Inflammatory macrophage treated with lipopolysaccharide for 4 hours (primary cell): ENCODE measurements around the gene GADD45B.

Experiments used
- DNase-seq: peaks from one replicate; pipeline ENCODE4 v3.0.0-alpha.2; 2020

Gene GADD45B

DNA sequence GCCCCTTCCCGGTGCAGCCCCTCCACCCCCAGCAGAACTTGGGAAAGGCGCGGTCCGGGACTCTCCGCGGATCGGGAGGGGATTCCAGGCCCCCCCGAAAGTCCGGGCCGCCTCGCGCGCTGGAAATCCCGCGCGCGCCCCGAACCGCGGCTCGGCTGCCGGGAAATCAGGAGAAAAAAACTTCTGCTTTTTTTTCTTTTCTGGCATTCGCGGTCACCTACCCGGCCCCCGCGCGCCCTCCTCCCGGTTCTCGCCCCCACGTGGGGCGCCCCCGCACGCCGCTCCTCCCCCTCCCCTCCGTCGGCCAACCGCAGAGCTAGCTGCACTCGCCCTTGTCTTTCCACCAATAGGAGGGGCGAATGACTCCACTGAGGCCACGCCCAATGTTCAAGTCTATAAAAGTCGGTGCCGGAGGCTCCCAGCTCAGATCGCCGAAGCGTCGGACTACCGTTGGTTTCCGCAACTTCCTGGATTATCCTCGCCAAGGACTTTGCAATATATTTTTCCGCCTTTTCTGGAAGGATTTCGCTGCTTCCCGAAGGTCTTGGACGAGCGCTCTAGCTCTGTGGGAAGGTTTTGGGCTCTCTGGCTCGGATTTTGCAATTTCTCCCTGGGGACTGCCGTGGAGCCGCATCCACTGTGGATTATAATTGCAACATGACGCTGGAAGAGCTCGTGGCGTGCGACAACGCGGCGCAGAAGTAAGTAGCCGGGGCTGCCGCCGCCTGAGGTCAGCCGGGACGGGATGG is at the start of gene GADD45B:
GADD45B (plus strand) TSS at position 426 of the 749 bp plus-strand sequence; CDS start at position 658, 232 bp downstream.
- peak; percentile 98 for DNase-seq

GRCh38 chr19:2426611-2427428 is 49.1 kb upstream of the GADD45B start:
- DNase-seq = peak; percentile 21

DNA sequence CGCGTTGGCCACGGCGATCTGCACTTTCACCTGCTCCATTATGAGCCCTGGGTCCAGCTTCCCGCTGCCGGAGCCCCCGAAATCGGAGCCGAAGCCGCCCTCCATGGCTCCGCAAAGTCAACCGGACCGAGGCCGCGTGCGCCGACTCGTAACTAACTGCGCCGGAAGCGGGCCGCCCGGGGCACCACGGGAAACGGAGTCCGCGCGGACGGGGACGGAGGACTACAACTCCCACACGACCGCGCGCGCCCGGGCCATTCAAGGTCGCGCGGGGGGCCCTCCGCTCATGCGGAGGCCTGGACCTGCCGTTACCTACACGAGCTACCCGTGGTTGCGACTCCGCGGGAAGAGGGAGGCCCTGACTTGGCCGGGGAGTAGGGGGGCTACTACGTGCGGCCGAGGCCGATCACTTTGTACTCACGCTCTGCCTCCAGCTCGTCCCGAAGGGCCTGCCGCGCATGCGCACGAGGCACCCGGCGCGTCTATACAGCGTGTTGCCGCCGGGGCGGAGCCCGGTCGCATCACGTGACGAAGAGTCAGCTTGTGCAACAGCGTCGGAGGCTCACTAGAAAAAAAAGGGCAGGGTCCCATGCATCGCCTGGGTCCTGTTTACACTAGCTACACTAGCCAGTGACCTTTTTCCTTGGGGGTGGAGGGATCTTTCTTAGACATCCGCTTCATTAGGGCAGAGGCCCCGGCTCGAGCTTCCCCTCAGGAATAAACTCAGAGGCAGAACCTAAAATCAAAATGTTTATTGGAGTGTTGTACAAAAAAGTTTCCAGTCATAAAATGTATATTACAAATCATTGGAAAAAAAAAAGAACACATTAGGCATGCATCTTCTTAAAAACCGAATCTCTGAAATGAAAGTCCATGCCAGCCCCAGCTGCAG is 48.3 kb upstream of the GADD45B start, which contains the start of gene TIMM13:
TIMM13 (minus strand) TSS at position 158 of the 892 bp plus-strand sequence; CDS start at position 105, 53 bp downstream.
- peak; percentile 96 for DNase-seq

GRCh38 chr19:2428321-2428690 is 47.6 kb upstream of the GADD45B start:
- no peak for DNase-seq

DNA sequence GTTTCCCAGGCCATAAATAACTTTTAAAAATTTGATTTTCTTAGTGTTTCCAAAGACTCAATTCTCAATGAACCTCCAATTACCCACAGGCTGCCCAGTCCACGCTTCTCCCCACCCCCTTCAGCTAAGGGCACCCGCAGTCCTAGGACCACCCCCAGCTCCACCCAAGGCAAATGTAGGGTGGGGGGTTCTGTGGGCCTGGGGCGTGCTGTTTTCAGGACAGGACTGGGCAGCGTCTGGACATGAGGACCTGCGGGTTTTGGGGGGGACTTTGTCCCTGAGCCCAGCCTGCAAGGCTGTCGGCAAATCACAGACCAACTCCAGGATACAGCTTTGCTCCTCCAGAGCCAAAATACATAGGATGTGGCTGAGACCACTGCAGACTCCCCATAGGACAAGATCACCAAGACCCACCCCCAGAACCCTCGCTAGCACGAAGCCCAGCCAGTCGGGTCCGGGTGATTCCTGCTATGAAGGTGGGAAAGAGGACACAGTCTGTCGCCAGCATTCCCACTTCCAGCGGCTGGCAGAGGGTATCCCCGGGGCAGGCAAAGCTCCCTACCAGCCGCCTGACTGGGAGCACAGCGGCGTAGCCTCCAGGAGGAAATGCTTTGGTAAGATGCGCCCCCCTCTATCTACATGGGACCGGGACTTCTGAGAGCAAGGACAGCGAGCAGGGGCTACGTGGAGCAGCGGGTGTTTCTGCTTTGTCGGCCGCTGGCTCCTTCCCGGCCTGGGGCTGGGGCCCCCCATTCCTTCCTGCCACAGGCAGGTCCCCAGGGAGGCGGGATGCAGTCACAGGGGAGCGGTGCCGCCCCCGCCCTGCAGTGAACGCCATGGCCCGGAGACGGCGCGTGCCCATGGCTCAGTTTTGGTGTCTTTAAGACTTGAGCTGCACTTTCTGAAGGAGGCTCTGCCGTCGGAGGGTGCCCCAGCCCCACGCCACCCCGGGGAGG is 46.9 kb upstream of the GADD45B start:
- DNase-seq = no peak

- no peak for DNase-seq
Observed at GRCh38 chr19:2429917-2430535, 45.9 kb upstream of the GADD45B start.

DNA sequence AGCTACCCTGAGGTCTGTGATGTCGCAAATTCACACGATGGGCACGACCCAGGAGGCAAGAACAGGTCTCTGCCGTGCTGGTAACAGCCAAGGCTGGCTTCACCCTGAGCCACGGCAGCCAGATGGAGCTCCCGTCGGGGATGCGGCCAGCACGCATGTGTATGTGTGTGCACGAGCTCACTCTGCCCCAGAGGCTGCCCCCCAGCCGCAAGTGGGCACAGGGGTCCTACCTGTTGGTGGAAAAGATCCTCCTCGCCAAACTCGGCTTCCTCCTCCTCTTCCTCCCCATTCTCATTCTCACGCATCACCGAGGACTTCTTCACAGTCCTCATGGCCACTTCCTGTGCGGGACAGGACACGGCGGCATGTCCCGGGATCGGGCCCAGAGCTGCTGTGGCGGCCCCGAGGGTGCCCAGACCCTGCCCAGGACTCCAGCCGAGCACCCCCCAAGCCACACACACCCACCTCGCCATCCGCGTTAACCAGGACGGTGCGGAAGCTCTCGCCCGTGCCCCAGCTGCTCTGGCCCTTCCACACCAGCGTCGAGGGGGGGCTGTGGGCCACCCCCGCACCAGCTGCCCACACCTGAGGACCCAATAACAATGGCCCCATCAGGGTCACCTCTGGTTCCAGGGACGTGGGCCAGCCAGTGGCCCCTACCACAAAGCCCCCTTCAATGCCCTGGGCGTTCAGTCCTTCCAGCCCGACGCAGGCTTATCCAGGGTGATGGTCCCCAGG is 44.4 kb upstream of the GADD45B start:
- DNase-seq = no peak

- no peak for DNase-seq
Observed at GRCh38 chr19:2432131-2432848, 43.6 kb upstream of the GADD45B start.

DNA sequence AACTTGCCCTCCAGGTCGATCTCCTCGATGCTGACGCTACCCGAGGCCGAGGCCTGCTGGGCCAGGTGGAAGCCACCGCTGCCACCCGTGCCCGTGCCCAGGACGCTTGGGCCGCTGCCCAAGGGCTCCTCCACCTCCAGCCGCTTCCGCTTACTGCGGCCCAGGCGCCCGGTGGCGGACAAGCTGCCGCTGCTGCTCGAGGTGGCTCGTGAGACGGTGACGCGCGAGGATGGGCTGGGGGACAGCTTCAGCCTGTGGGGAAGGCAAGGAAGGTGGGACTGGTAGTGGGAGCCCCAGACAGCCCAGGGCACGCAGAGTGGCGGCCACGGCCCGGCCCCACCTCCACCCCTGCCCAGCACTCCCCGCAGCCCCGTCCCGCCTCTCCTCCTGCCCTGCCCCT is 42.1 kb upstream of the GADD45B start:
- no peak for DNase-seq

- no peak for DNase-seq
Observed at GRCh38 chr19:2434267-2434666, 41.7 kb upstream of the GADD45B start.

GRCh38 chr19:2434721-2435265 is 41.1 kb upstream of the GADD45B start:
- DNase-seq = no peak

DNA sequence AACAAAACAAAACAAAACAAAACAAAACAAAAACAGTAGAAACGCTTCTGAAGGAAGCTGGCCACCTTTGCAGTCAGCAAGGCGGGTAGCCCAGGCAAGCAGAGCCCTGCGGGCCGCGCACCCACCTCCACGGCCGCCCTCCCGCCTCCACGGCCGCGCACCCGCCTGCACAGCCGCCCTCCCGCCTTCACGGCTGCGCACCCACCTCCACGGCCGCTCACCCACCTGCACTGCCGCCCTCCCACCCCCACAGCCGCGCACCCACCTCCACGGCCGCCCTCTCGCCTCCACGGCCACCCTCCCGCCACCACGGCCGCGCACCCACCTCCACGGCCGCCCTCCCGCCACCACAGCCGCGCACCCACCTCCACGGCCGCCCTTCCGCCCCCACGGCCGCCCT is 39.5 kb upstream of the GADD45B start:
- no peak for DNase-seq

- DNase-seq = no peak
Observed at GRCh38 chr19:2436926-2437325, 39.0 kb upstream of the GADD45B start.

DNA sequence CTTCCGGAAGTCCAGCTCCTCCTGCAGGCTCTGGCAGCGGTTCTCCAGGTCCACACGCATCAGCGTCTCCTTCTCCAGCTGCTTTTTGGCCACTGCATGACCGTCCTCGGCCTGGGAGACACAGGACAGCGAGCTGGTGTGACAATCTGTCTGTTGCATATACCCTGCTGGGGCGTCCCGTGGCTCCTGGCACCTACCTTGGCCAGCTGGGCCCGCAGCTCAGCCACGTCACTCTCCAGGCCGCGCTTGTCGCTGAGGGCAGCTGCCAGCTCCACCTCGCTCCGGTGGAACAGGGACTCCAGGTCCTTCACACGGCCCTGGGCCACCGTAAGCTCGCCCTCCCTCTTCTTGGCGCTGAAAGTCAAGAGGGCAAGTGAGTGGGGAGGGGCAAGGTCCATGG is 37.7 kb upstream of the GADD45B start:
- DNase-seq = no peak

- DNase-seq = no peak
Observed at GRCh38 chr19:2440515-2440914, 35.4 kb upstream of the GADD45B start.

DNA sequence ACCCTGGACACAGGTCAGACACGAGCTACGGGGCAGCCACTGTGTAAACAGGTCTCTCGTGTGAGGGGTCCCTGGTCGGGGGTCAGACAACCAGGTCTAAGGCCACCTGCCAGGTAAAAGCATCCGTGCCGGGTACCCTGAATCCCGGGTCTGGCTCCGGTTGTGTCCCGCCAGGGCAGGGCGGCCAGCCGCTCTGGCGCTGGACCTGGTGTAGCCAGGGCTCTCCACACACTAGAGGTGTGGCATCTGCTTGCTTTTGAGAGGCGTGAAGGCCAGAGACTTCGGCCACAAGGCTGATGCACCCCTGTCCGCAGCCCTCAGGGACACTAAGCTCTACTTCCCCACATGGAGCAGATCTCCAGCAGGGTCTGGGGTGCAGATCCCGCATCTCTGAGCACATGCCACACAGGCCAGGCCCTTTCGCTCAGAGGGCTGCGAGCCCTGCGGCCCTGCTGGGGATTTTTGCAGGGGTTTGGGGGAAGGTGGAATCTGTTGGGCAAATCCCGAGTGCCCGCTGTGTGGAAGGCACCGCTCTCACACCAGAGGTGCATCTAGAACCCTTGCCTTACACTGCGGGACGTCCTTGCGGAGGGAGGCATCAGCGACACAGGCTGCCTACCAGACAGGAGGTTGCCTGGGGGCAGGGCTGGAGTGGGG is 34.7 kb upstream of the GADD45B start:
- no peak for DNase-seq

- DNase-seq = no peak
Observed at GRCh38 chr19:2443116-2443784, 32.7 kb upstream of the GADD45B start.

DNA sequence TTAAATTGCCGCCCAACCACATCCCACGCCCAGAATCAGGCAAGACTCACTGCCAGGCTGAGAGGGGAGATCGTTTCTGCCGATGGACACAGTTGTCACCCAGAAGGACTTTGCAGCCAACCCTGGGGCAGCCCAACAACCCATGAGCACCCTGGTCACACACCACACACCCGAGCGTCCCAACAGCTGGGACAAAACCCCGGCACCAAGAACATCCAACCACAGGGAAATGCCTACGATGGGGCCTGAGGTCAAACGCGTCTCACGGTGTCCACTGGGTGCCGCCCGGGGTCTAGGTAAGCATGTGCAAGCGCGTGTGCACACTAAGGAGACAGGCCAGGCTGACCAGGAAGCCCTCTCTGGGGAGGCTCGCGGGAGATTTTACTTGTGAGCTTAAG is 32.1 kb upstream of the GADD45B start:
- no peak for DNase-seq
